Measurements from ENCODE around the gene CSF2RB.

CSF2RB gene

DNA sequence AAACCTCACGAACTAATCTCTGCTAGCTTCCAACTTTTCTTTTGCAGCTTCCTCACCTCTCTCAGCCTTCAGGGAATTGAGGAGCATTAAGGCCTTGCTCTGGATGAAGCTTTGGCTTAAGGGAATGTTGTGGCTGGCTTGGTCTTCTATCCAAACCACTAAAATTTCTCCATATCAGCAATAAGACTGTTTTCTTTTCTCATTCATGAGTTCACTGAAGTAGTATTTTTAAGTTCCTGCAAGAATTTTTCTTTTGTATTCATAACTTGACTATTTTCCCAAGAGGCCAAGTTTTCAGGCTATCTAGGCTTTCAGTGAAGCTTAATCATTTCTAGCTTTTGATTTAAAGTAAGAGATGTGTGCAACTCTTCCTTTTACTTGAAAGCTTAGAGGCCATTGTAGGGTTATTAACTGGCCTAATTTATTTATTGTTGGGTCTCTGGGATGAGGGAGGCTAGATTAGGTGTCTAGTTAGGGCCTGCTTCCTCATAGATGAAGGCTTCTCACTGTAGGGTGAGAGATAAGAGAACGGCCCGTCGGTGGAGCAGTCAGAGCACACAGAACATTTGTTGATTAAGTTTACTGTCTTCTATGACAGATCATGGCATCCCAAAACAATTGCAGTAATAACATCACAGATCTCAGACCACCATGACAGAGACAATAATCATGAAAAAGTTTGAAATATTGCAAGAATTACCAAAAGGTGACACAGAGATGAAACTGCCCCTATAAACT lies 33.2 kb downstream of the CSF2RB start:
- Mint-ChIP-seq H3K27ac (no peak overlapping the region), H3K4me3 (no peak overlapping the region), H3K4me1 (peaks cover 9% of the 10 kb centered on the region), H3K36me3 (no peaks in the 10 kb centered on the region), H3K27me3 (peaks cover 1% of the 10 kb centered on the region), H3K9me3 (peaks cover 1% of the 10 kb centered on the region)
- no peak for DNase-seq (ENCODE audit: low spot score in 2 of 2)
- ATAC-seq (ENCODE audit: low read depth), result no peak

DNA sequence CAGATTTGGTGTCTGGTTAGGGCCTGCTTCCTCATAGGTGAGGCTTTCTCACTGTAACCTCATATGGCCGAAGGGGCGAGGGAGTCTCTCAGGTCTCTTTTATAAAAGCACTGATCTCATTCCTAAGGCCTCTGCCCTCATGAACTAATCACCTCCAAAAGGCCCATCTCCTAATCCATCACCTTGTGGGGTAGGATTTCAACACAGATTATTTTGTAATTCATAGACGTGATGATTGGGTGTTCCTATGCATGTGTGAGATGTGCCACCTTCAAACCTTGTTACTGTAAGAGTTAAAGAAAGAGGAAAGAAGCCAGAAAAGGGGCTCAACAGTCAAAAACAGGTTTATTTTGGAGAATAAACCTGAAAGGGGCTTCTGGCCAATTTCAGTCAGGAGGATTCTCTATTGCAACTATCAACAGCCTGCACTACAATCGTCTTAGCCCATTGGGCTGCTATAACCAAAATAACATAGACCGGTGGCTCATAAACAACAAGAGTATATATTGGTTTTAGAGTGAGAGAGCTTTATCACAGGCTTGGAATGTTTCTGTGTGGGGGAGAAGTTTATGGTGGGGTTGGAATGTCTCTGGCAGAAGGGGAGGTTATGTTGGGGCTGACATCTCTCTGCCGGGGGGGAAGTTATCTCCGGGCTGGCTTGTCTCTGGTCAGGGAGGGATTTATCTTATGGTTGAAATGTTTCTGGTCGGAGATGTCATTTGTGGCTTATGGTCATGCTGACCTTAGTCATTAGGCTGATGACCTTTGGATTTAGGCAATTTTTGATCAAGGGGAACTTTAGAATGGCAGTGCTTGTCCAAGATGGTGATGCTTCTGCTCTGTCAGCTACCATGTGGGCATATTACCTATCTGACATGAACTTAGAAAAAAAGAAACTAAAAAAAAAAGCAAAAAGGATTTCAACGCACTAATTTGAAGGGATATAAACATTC lies 35.1 kb downstream of the CSF2RB start:
- no peaks in the 10 kb centered on the region for H3K4me1 Mint-ChIP-seq
- H3K4me3 Mint-ChIP-seq, result no peak overlapping the region
- H3K27me3 Mint-ChIP-seq, result peaks cover 6% of the 10 kb centered on the region
- peaks cover 1% of the 10 kb centered on the region for H3K9me3 Mint-ChIP-seq
- ATAC-seq (ENCODE audit: low read depth) (no peak), DNase-seq (ENCODE audit: low spot score in 2 of 2) (no peak)
- no peak overlapping the region for H3K27ac Mint-ChIP-seq
- H3K36me3 Mint-ChIP-seq, result no peaks in the 10 kb centered on the region

DNA sequence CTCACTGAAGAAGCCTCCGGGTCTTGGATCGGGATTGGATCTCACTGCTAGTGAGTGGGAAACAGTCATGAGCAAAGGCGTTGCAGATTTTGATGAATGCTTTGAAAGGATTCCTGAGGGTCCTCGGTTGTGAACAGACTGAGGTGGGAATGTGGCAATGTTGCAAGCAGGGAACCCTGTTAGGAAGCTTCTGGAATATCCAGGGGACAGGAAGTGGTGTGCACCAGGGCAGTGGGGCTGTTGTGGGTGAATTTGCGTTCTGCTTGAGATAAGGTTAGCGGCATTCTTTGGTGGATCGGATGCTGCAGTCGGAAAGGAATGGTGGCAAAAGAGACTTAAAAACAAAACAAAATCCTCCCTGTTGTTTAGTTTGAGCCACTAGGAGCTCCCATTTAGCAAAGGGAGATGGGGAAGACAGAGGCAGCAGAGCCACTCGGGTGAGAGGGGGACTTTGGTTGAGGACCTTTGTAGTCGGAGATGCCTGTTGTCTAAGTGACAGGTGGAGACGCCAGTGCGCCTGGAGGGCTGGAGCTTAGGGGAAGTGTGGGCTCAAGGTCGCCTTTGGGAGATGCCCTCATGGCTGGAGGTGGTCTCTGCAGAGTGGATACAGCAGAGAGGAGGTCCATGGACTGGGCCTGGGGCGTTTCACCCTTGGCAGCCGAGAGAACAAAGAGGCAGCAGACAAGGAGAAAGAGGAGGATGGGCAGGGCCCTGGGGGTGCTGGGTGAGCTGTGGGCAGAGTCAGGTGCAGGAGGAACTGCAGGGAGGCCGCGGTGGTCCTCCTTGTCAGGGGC lies 37.6 kb downstream of the CSF2RB start:
- Mint-ChIP-seq H3K9me3 (no peaks in the 10 kb centered on the region), H3K4me1 (peaks cover 12% of the 10 kb centered on the region), H3K4me3 (no peak overlapping the region), H3K27ac (no peak overlapping the region), H3K27me3 (peaks cover 13% of the 10 kb centered on the region), H3K36me3 (no peaks in the 10 kb centered on the region)
- DNase-seq (ENCODE audit: low spot score in 2 of 2) (no peak), ATAC-seq (ENCODE audit: low read depth) (no peak)

- DNase-seq (ENCODE audit: low spot score in 2 of 2) (no peak), ATAC-seq (ENCODE audit: low read depth) (no peak)
- Mint-ChIP-seq H3K9me3 (peaks cover 3% of the 10 kb centered on the region), H3K4me3 (no peak overlapping the region), H3K27ac (no peak overlapping the region), H3K4me1 (peaks cover 12% of the 10 kb centered on the region), H3K27me3 (peaks cover 13% of the 10 kb centered on the region), H3K36me3 (no peaks in the 10 kb centered on the region)
Measured at GRCh38 chr22:36951746-36952145, 38.3 kb downstream of the CSF2RB start.

- ATAC-seq (ENCODE audit: low read depth), result no peak
- Mint-ChIP-seq H3K27ac (no peak overlapping the region), H3K9me3 (peaks cover 7% of the 10 kb centered on the region)
Measured at GRCh38 chr22:36953239-36954080, 40.0 kb downstream of the CSF2RB start.

GRCh38 chr22:36954251-36955014 lies 41.0 kb downstream of the CSF2RB start:
- Mint-ChIP-seq H3K9me3 (peaks cover 10% of the 10 kb centered on the region), H3K4me3 (no peak overlapping the region), H3K36me3 (peaks cover 6% of the 10 kb centered on the region), H3K27me3 (peaks cover 20% of the 10 kb centered on the region), H3K4me1 (peaks cover 12% of the 10 kb centered on the region), H3K27ac (no peak overlapping the region)
- ATAC-seq (ENCODE audit: low read depth) (no peak), DNase-seq (ENCODE audit: low spot score in 2 of 2) (no peak)

More at GRCh38 chr22:36953239-36954080, 40.0 kb downstream of the CSF2RB start:
- H3K27me3 Mint-ChIP-seq, result peaks cover 14% of the 10 kb centered on the region
- DNase-seq (ENCODE audit: low spot score in 2 of 2), result no peak
- peaks cover 4% of the 10 kb centered on the region for H3K36me3 Mint-ChIP-seq
- H3K4me1 Mint-ChIP-seq, result peaks cover 12% of the 10 kb centered on the region
- no peak overlapping the region for H3K4me3 Mint-ChIP-seq

- ATAC-seq (ENCODE audit: low read depth) (no peak), DNase-seq (ENCODE audit: low spot score in 2 of 2) (no peak)
- peaks cover 12% of the 10 kb centered on the region for H3K4me1 Mint-ChIP-seq
Measured at GRCh38 chr22:36955691-36956090, 42.3 kb downstream of the CSF2RB start.

GRCh38 chr22:36958366-36958765 lies 44.9 kb downstream of the CSF2RB start:
- peaks cover 14% of the 10 kb centered on the region for H3K4me1 Mint-ChIP-seq
- H3K36me3 Mint-ChIP-seq, result peaks cover 6% of the 10 kb centered on the region
- DNase-seq (ENCODE audit: low spot score in 2 of 2), result no peak
- ATAC-seq (ENCODE audit: low read depth), result no peak
- H3K4me3 Mint-ChIP-seq, result no peak overlapping the region
- peaks cover 10% of the 10 kb centered on the region for H3K9me3 Mint-ChIP-seq
- peaks cover 19% of the 10 kb centered on the region for H3K27me3 Mint-ChIP-seq
- H3K27ac Mint-ChIP-seq, result no peak overlapping the region

More at GRCh38 chr22:36955691-36956090, 42.3 kb downstream of the CSF2RB start:
- no peak overlapping the region for H3K27ac Mint-ChIP-seq
- H3K36me3 Mint-ChIP-seq, result peaks cover 6% of the 10 kb centered on the region
- peaks cover 10% of the 10 kb centered on the region for H3K9me3 Mint-ChIP-seq
- peaks cover 22% of the 10 kb centered on the region for H3K27me3 Mint-ChIP-seq
- H3K4me3 Mint-ChIP-seq, result no peak overlapping the region

DNA sequence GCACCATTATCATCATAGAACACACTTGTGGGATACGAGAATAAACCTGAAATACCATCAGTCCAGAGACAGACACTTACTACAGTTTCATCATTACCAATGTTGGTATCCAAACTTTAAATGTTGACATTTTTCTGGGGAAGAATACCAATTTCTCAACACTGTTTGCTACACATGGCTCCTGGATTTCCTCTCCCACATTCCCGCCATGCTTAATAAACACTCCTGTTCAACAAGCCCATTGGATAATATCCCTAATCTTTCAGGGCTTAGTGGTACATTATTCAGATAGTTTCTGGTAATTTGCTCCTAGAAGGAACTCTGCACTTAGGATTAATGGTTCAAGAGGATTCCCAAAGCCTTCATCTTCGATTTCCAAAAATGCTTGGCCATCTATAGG lies 48.2 kb downstream of the CSF2RB start:
- ATAC-seq (ENCODE audit: low read depth), result no peak
- peaks cover 6% of the 10 kb centered on the region for H3K36me3 Mint-ChIP-seq

GRCh38 chr22:36963302-36963701 lies 49.9 kb downstream of the CSF2RB start:
- ATAC-seq (ENCODE audit: low read depth), result no peak
- H3K27me3 Mint-ChIP-seq, result peaks cover 13% of the 10 kb centered on the region
- no peak overlapping the region for H3K4me3 Mint-ChIP-seq
- no peak for DNase-seq (ENCODE audit: low spot score in 2 of 2)
- no peak overlapping the region for H3K27ac Mint-ChIP-seq
- peaks cover 4% of the 10 kb centered on the region for H3K4me1 Mint-ChIP-seq
- peaks cover 3% of the 10 kb centered on the region for H3K36me3 Mint-ChIP-seq
- H3K9me3 Mint-ChIP-seq, result peaks cover 3% of the 10 kb centered on the region

More for the DNA sequence above, 48.2 kb downstream of the CSF2RB start:
- Mint-ChIP-seq H3K4me1 (peaks cover 4% of the 10 kb centered on the region), H3K4me3 (no peak overlapping the region), H3K27ac (no peak overlapping the region), H3K9me3 (peaks cover 9% of the 10 kb centered on the region), H3K27me3 (peaks cover 14% of the 10 kb centered on the region)
- no peak for DNase-seq (ENCODE audit: low spot score in 2 of 2)

DNA sequence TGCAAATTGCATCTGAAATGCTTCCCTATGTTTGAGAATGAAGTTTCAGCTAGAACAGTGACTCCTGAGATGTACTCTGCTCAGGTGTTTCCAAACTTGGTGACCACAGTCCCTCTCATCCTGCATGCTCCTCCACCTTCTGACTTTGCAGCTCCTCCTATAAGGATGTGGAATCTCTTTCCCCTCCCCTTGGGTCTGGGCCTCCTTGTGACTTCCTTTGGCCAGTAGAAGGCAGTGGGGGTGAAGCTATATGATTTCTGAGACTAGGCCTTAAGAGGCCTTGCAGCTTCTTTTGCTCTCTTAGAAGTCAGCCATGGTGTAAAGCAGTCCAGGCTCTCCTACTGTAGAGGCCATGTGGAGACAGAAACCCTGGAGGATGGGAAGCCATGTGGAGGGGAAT lies 50.7 kb downstream of the CSF2RB start:
- H3K36me3 Mint-ChIP-seq, result no peaks in the 10 kb centered on the region
- DNase-seq (ENCODE audit: low spot score in 2 of 2) (no peak), ATAC-seq (ENCODE audit: low read depth) (no peak)
- no peak overlapping the region for H3K4me3 Mint-ChIP-seq
- no peak overlapping the region for H3K27ac Mint-ChIP-seq
- no peaks in the 10 kb centered on the region for H3K9me3 Mint-ChIP-seq
- H3K4me1 Mint-ChIP-seq, result peaks cover 4% of the 10 kb centered on the region
- H3K27me3 Mint-ChIP-seq, result peaks cover 8% of the 10 kb centered on the region

- Mint-ChIP-seq H3K4me3 (no peak overlapping the region), H3K36me3 (no peaks in the 10 kb centered on the region), H3K27me3 (peaks cover 5% of the 10 kb centered on the region), H3K27ac (peak overlapping the region; percentile 11), H3K9me3 (no peaks in the 10 kb centered on the region), H3K4me1 (peaks cover 4% of the 10 kb centered on the region)
- DNase-seq (ENCODE audit: low spot score in 2 of 2) (no peak), ATAC-seq (ENCODE audit: low read depth) (no peak)
Measured at GRCh38 chr22:36965696-36966095, 52.3 kb downstream of the CSF2RB start.

All from memory B cell (primary cell).